Measurements from ENCODE around the gene RASSF1.

The RASSF1 gene

GRCh38 chr3:50370594-50370993, 30.0 kb upstream of the RASSF1 start:
- DNase-seq, result no peak
- in situ Hi-C loops (cut with HindIII; ENCODE audit: low pct_ligation_motif_present, low pct_unique_long_range_greater_than_20kb, low sequenced_read_pairs), result no loop called here

GRCh38 chr3:50369012-50369670, 28.5 kb upstream of the RASSF1 start:
- in situ Hi-C loops (cut with HindIII; ENCODE audit: low pct_ligation_motif_present, low pct_unique_long_range_greater_than_20kb, low sequenced_read_pairs), result no loop called here
- DNase-seq, result no peak

- in situ Hi-C loops (cut with HindIII; ENCODE audit: low pct_ligation_motif_present, low pct_unique_long_range_greater_than_20kb, low sequenced_read_pairs), result no loop called here
- DNase-seq, result no peak
These were observed 25.2 kb upstream of the RASSF1 start for GRCh38 chr3:50365842-50366220.

GRCh38 chr3:50365080-50365841, 24.6 kb upstream of the RASSF1 start:
- peak; percentile 75 for DNase-seq
- in situ Hi-C loops (cut with HindIII; ENCODE audit: low pct_ligation_motif_present, low pct_unique_long_range_greater_than_20kb, low sequenced_read_pairs), result no loop called here

GRCh38 chr3:50364573-50365079, 24.0 kb upstream of the RASSF1 start:
- no peak for DNase-seq
- in situ Hi-C loops (cut with HindIII; ENCODE audit: low pct_ligation_motif_present, low pct_unique_long_range_greater_than_20kb, low sequenced_read_pairs), result no loop called here

GRCh38 chr3:50359760-50360110, 19.1 kb upstream of the RASSF1 start:
- in situ Hi-C loops (cut with HindIII; ENCODE audit: low pct_ligation_motif_present, low pct_unique_long_range_greater_than_20kb, low sequenced_read_pairs), result no loop called here
- no peak for DNase-seq

- DNase-seq, result peak; percentile 96
- in situ Hi-C loops (cut with HindIII; ENCODE audit: low pct_ligation_motif_present, low pct_unique_long_range_greater_than_20kb, low sequenced_read_pairs), result no loop called here
These were observed 18.5 kb upstream of the RASSF1 start, which contains the start of gene TMEM115 for GRCh38 chr3:50358911-50359759. Gene TMEM115 (minus strand): TSS chr3:50359521. CDS start chr3:50359063, 458 bp downstream.

- in situ Hi-C loops (cut with HindIII; ENCODE audit: low pct_ligation_motif_present, low pct_unique_long_range_greater_than_20kb, low sequenced_read_pairs), result no loop called here
- DNase-seq, result no peak
These were observed 17.8 kb upstream of the RASSF1 start for GRCh38 chr3:50358355-50358910.

- in situ Hi-C loops (cut with HindIII; ENCODE audit: low pct_ligation_motif_present, low pct_unique_long_range_greater_than_20kb, low sequenced_read_pairs), result no loop called here
- no peak for DNase-seq
These were observed 16.8 kb upstream of the RASSF1 start for GRCh38 chr3:50357481-50357880.

- no peak for DNase-seq
- in situ Hi-C loops (cut with HindIII; ENCODE audit: low pct_ligation_motif_present, low pct_unique_long_range_greater_than_20kb, low sequenced_read_pairs), result no loop called here
These were observed 15.9 kb upstream of the RASSF1 start for GRCh38 chr3:50356553-50356952.

- no peak for DNase-seq
- in situ Hi-C loops (cut with HindIII; ENCODE audit: low pct_ligation_motif_present, low pct_unique_long_range_greater_than_20kb, low sequenced_read_pairs), result no loop called here
These were observed 15.4 kb upstream of the RASSF1 start for GRCh38 chr3:50355829-50356552.

- in situ Hi-C loops (cut with HindIII; ENCODE audit: low pct_ligation_motif_present, low pct_unique_long_range_greater_than_20kb, low sequenced_read_pairs), result no loop called here
- DNase-seq, result no peak
These were observed 14.2 kb upstream of the RASSF1 start for GRCh38 chr3:50354850-50355249.

GRCh38 chr3:50354186-50354764, 13.6 kb upstream of the RASSF1 start:
- in situ Hi-C loops (cut with HindIII; ENCODE audit: low pct_ligation_motif_present, low pct_unique_long_range_greater_than_20kb, low sequenced_read_pairs), result no loop called here
- DNase-seq, result no peak

GRCh38 chr3:50353245-50354004, 12.8 kb upstream of the RASSF1 start:
- in situ Hi-C loops (cut with HindIII; ENCODE audit: low pct_ligation_motif_present, low pct_unique_long_range_greater_than_20kb, low sequenced_read_pairs), result no loop called here
- DNase-seq, result no peak

- DNase-seq, result peak; percentile 41
- in situ Hi-C loops (cut with HindIII; ENCODE audit: low pct_ligation_motif_present, low pct_unique_long_range_greater_than_20kb, low sequenced_read_pairs), result no loop called here
These were observed 12.1 kb upstream of the RASSF1 start for GRCh38 chr3:50352781-50353180.

- DNase-seq, result no peak
- in situ Hi-C loops (cut with HindIII; ENCODE audit: low pct_ligation_motif_present, low pct_unique_long_range_greater_than_20kb, low sequenced_read_pairs), result no loop called here
These were observed 10.7 kb upstream of the RASSF1 start for GRCh38 chr3:50351323-50351697.

- peak; percentile 91 for DNase-seq
- in situ Hi-C loops (cut with HindIII; ENCODE audit: low pct_ligation_motif_present, low pct_unique_long_range_greater_than_20kb, low sequenced_read_pairs), result no loop called here
These were observed 10.1 kb upstream of the RASSF1 start, which contains the start of the genes CYB561D2 and NPRL2 for GRCh38 chr3:50350527-50351322. Gene CYB561D2 (plus strand): TSS chr3:50350862. CDS start chr3:50351434, 572 bp downstream. Gene NPRL2 (minus strand): TSS chr3:50350775. CDS start chr3:50350652, 123 bp downstream.
